ENCODE results near the gene KCNQ2.

GRCh38 chr20:63423751-63424150 lies 48.7 kb downstream of the KCNQ2 start:
- TF ChIP-seq EZH2 (IDR thresholded peaks at IDR 0.05; ENCODE audit: insufficient read depth, low read length): no peak
- TF ChIP-seq, protein P1, sequence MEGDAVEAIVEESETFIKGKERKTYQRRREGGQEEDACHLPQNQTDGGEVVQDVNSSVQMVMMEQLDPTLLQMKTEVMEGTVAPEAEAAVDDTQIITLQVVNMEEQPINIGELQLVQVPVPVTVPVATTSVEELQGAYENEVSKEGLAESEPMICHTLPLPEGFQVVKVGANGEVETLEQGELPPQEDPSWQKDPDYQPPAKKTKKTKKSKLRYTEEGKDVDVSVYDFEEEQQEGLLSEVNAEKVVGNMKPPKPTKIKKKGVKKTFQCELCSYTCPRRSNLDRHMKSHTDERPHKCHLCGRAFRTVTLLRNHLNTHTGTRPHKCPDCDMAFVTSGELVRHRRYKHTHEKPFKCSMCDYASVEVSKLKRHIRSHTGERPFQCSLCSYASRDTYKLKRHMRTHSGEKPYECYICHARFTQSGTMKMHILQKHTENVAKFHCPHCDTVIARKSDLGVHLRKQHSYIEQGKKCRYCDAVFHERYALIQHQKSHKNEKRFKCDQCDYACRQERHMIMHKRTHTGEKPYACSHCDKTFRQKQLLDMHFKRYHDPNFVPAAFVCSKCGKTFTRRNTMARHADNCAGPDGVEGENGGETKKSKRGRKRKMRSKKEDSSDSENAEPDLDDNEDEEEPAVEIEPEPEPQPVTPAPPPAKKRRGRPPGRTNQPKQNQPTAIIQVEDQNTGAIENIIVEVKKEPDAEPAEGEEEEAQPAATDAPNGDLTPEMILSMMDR (IDR thresholded peaks at IDR 0.05; ENCODE audit: insufficient read depth, low read depth, low read length): no peak
